ENCODE data around the gene SEPTIN1. TPM values are rescaled to one million over a fixed set of nuclear protein-coding genes. Genes with fewer than 3 reads are reported as not detected.

SEPTIN1 gene
- total and polyA plus RNA-seq, 2 of the 13 experiments (the other 11 are each of a cell fraction or from before 2014, with no cell fraction given): 0.18 to 0.67 TPM

- TF ChIP-seq, protein P1, sequence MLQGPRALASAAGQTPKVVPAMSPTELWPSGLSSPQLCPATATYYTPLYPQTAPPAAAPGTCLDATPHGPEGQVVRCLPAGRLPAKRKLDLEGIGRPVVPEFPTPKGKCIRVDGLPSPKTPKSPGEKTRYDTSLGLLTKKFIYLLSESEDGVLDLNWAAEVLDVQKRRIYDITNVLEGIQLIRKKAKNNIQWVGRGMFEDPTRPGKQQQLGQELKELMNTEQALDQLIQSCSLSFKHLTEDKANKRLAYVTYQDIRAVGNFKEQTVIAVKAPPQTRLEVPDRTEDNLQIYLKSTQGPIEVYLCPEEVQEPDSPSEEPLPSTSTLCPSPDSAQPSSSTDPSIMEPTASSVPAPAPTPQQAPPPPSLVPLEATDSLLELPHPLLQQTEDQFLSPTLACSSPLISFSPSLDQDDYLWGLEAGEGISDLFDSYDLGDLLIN (CRISPR knock-in tag; IDR thresholded peaks at IDR 0.05; ENCODE audit: borderline replicate concordance): no peak
- TF ChIP-seq JUND (CRISPR knock-in tag; IDR thresholded peaks at IDR 0.05) (0 out of 2 replicates have a peak, but pooled peaks have one; percentile 35), PLRG1 (conservative IDR thresholded peaks at IDR 0.05) (no peak), MNT (IDR thresholded peaks at IDR 0.05) (peak; percentile 59), TCF7L2 (IDR thresholded peaks at IDR 0.05; ENCODE audit: low read depth, low read length) (no peak), RXRB (CRISPR knock-in tag; IDR thresholded peaks at IDR 0.05; ENCODE audit: borderline replicate concordance) (peak; percentile 60), HOXA9 (CRISPR knock-in tag; IDR thresholded peaks at IDR 0.05; ENCODE audit: borderline replicate concordance) (peak; percentile 90), SALL2 (CRISPR knock-in tag; IDR thresholded peaks at IDR 0.05) (peak; percentile 92), NRL (CRISPR knock-in tag; IDR thresholded peaks at IDR 0.05; ENCODE audit: borderline replicate concordance) (peak; percentile 59; the same call in 1 of the 2 replicates), KDM2A (CRISPR knock-in tag; IDR thresholded peaks at IDR 0.05; ENCODE audit: borderline replicate concordance, low read depth) (peak; percentile 83; the same call in 1 of the 2 replicates), ZNF737 (CRISPR knock-in tag; IDR thresholded peaks at IDR 0.05; ENCODE audit: borderline replicate concordance) (0 out of 2 replicates have a peak, but pooled peaks have one; percentile 47), DNMT3B (CRISPR knock-in tag; conservative IDR thresholded peaks at IDR 0.05) (peak; percentile 52; the same call in 1 of the 2 replicates), TBL1XR1 (IDR thresholded peaks at IDR 0.05; ENCODE audit: borderline replicate concordance, low read length, partially characterized antibody) (no peak), POGK (CRISPR knock-in tag; conservative IDR thresholded peaks at IDR 0.05) (peak; percentile 41), KLF16 (CRISPR knock-in tag; IDR thresholded peaks at IDR 0.05) (peak in 1 of 2 experiments; percentile 95; a peak in 2 of 4 replicates), SOX13 (IDR thresholded peaks at IDR 0.05) (no peak), SOX13 (CRISPR knock-in tag; conservative IDR thresholded peaks at IDR 0.05 in 1 of 2, IDR thresholded peaks at IDR 0.05 in 1 of 2) (peak in 1 of 2 experiments; percentile 42; a peak in 1 of 4 replicates), XBP1 (CRISPR knock-in tag; IDR thresholded peaks at IDR 0.05) (no peak; the same call in 1 of the 2 replicates), HNF4G (IDR thresholded peaks at IDR 0.05; ENCODE audit: borderline replicate concordance, low read depth, low read length) (0 out of 2 replicates have a peak, but pooled peaks have one; percentile 20), HNF4G (CRISPR knock-in tag; IDR thresholded peaks at IDR 0.05; ENCODE audit: borderline replicate concordance, low read depth) (peak; percentile 59; the same call in 1 of the 2 replicates), STAT5B (CRISPR knock-in tag; IDR thresholded peaks at IDR 0.05) (0 out of 2 replicates have a peak, but pooled peaks have one; percentile 32), SMARCE1 (IDR thresholded peaks at IDR 0.05; ENCODE audit: borderline replicate concordance) (no peak), REPIN1 (CRISPR knock-in tag; IDR thresholded peaks at IDR 0.05; ENCODE audit: borderline replicate concordance, low read depth) (0 out of 2 replicates have a peak, but pooled peaks have one; percentile 17), SMAD9 (CRISPR knock-in tag; IDR thresholded peaks at IDR 0.05) (0 out of 2 replicates have a peak, but pooled peaks have one; percentile 53)
Measured at GRCh38 chr16:30395155-30395991, 13.0 kb upstream of the SEPTIN1 start, which contains the start of gene ZNF48 (continued).
